GM18499 (cell line): ENCODE results near the gene TMEM187.
"Not testable (repeated sequence)": the region's sequence is repeated elsewhere in the genome, so short reads cannot be mapped to it uniquely, and the experiment has no call there.

Source experiments
- ATAC-seq: cut with Tn5 transposase; IDR thresholded peaks from one replicate; pipeline ENCODE4 v1.9.1; 2021; ENCODE audit warnings: moderate number of reproducible peaks; ENCODE audit not compliant: insufficient read depth, unreplicated experiment

Gene TMEM187

GRCh38 chrX:153969904-153970356, 2.6 kb upstream of the TMEM187 start:
- no peak for ATAC-seq

GRCh38 chrX:153970357-153971123, 2.0 kb upstream of the TMEM187 start:
- ATAC-seq = no peak

GRCh38 chrX:153971124-153971449, 1.5 kb upstream of the TMEM187 start:
- no peak for ATAC-seq

GRCh38 chrX:153971450-153972367, 845 bp upstream of the TMEM187 start, which contains the start of gene HCFC1:
HCFC1 (minus strand) TSS chrX:153971818; CDS start chrX:153970840, 978 bp downstream.
- ATAC-seq = no peak

DNA sequence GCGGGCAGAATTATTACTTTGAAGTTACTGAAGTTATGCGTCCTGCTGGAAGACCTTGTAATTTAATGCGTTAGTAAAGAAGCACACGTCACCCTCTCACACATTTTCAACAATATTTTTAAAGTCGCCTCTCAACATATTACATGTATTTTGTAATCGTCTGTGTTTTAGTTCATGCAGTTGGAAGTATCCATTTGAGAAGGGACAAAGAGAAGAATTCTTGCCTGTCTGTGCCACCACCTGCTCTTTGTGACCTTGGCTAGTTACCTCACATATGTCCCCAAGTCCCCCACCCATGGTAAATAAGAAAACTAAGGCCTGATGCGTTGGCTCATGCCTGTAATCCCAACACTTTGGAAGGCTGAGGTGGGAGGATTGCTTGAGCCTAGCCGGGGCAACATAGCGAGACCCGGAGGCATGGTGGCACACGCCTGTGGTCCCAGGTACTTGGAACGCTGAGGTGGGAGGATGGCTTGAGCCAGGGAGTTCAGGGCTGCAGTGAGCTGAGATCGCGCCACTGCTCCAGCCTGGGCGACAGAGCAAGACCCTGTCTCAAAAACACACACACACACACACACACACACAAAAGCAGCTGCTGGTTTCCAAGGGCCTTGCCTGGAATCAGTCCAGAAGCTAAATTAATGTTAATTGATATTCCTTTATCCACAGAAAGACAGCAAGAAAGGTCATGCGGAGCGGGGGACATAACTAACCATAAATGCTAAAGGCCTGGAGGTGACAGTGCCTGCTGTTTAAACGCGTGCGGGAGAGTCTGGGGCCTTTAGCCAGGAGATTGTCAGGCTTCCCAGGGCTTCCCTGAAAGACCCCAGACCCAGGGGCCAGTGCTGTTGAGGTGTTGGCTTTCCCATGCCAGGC, 811 bp downstream of the TMEM187 start:
- no peak for ATAC-seq

GRCh38 chrX:153974003-153974725, 1.6 kb downstream of the TMEM187 start:
- ATAC-seq = no peak

DNA sequence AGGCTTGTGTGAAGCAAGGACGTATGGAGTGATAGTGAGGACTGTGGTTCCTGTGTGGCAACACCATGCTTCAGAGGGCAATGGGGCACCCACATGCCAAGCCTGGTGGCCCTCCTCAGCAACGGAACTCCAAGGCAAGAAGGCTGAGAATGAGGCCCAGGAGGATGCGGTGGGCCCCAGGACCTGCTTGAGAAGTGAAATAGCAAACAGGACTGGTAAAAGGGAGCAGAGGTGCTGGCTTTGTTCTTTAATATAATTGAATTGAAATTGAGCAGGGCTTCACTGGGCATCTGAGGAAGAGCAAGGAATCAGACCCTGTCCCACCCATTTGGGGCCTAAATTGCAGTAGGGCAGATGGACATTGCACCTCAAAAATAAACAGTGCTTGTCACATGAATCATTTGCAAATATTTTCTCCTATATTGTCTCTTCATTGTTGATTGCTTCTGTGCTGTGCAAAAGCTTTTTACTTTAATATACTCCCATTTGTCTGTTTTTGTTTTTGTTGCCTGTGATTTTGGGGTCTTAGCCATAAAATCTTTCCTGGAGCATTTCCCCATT, 2.3 kb downstream of the TMEM187 start:
- no peak for ATAC-seq

GRCh38 chrX:153980394-153980793, 7.8 kb downstream of the TMEM187 start:
- ATAC-seq = not testable (repeated sequence)

GRCh38 chrX:153981231-153981630, 8.7 kb downstream of the TMEM187 start:
- no peak for ATAC-seq

- ATAC-seq = no peak
Measured at GRCh38 chrX:153981771-153982533, 9.4 kb downstream of the TMEM187 start.

GRCh38 chrX:153983321-153983801, 10.8 kb downstream of the TMEM187 start:
- ATAC-seq = no peak

- no peak for ATAC-seq
Measured at GRCh38 chrX:153984351-153985178, 12.0 kb downstream of the TMEM187 start.

DNA sequence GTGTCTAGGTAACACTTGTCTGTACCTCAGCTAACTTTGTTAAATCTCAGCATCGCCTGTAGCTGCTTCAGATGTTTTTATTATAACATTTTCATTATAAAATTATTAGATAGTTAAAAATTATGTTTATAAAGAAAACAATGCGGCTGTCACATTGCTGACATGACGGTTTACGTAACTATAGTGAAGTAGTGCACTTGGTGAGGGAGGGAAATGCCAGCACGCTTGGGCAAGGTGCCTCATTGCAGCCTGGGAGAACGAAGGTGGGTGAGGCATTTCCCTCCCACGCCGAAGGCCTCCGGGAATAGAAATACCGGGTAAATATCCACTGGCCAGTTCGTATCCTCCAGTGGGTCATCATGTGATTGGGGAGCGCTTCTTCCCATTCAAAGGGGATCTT, 15.9 kb downstream of the TMEM187 start:
- ATAC-seq = no peak

- no peak for ATAC-seq
Measured at GRCh38 chrX:153989973-153990655, 17.6 kb downstream of the TMEM187 start.

- ATAC-seq = no peak
Measured at GRCh38 chrX:153991013-153991580, 18.5 kb downstream of the TMEM187 start.

DNA sequence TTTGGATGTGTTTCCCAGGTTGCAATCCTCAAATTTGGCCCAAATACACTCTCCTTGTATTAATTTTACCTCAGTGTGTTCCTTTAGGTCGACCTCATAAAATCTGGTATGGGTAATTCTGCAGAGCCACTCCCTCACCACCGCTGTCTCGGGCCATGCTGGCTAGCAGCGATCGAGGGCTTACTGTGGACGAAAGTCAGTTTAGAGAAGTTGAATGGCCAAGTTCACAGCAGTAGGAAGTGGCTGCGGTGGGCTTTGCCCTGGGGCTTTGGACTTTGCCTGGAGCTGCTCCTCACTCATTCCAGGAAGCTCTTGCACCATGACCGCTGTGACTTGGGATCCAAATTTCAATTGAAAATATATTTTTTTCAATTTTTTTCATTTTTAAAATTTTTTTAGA, 19.6 kb downstream of the TMEM187 start:
- ATAC-seq = no peak

- no peak for ATAC-seq
Measured at GRCh38 chrX:153993079-153993478, 20.5 kb downstream of the TMEM187 start.
